Measurements from ENCODE around the gene SPEN.

SPEN gene

DNA sequence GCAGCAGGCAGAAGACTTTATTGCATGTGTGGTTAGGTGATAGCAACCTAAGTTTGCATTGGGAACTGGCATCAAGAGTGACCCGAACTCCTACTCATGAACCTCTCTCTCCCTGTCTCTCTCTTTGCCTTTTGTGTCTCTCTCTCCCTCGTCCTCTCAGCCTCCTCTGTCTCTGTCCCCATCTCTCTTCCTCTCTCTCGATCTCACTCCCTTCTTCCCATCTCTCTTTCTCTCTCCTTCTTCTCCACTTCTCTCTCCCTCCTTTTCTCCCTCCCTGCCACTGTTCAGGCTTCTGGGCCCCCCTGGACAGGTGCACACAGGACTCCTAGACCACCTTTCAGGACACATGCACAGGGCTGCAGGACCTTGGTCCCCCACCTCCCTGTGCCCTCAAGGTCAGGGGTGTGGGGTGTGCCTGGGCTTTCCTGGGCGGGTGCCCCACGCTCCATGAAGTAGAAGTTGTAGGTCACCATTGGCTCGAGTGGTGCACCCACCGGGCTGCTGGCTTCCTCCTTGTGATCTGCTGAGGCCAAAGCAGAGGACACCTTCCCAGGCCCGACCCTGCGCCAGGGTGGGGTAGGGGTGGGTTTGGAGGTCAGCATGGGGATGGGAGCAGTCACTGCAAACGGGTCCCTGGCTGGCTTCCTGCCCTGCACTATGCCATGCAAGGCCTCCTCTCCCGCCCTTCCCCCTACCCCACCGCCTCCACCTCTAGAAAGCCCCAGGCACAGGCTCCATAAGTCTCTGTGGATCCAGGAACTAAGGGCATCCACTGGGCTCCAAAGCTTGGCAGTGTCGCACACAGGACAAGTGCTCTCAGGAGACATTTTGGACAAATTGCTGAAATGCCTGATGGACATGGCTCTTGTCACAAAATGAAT, 141.6 kb downstream of the SPEN start:
- TF ChIP-seq ZFX (IDR thresholded peaks at IDR 0.05), result no peak
- TF ChIP-seq, protein P1, sequence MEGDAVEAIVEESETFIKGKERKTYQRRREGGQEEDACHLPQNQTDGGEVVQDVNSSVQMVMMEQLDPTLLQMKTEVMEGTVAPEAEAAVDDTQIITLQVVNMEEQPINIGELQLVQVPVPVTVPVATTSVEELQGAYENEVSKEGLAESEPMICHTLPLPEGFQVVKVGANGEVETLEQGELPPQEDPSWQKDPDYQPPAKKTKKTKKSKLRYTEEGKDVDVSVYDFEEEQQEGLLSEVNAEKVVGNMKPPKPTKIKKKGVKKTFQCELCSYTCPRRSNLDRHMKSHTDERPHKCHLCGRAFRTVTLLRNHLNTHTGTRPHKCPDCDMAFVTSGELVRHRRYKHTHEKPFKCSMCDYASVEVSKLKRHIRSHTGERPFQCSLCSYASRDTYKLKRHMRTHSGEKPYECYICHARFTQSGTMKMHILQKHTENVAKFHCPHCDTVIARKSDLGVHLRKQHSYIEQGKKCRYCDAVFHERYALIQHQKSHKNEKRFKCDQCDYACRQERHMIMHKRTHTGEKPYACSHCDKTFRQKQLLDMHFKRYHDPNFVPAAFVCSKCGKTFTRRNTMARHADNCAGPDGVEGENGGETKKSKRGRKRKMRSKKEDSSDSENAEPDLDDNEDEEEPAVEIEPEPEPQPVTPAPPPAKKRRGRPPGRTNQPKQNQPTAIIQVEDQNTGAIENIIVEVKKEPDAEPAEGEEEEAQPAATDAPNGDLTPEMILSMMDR (conservative IDR thresholded peaks at IDR 0.05), result no peak
- no peak overlapping the region for H3K27ac ChIP-seq

DNA sequence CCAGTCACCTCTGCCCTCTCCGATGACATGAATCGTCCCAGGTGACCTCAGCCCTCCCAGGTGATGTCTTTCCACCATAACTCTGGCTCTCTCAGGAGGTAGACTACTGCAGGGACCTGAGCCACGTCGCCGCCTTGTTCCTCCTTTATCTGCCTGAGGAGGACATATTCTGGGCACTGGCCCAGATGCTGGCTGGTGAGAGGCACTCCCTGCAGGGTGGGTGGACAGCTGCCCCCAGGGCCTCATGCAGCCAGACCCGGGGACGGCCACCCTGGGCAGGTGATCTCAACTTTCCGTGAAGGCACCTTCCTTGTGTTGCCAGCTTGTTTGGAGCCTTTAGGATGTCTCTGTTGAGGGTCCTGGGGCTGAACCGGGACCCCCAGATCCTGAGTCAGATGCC, 142.3 kb downstream of the SPEN start:
- no peak overlapping the region for H3K27ac ChIP-seq
- TF ChIP-seq, protein P1 (conservative IDR thresholded peaks at IDR 0.05), result no peak
- no peak for TF ChIP-seq ZFX (IDR thresholded peaks at IDR 0.05)

Measured in C4-2B (cell line).